Hematopoietic multipotent progenitor cell treated with erythropoietin and hydrocortisone succinate and interleukin-3 and kit ligand, for 4 days (in vitro differentiated cells): ENCODE measurements around the gene CCR7.

Experiments
- DNase-seq: peaks from one replicate; pipeline ENCODE4 v3.0.0-alpha.2; 2015

Gene CCR7

DNA sequence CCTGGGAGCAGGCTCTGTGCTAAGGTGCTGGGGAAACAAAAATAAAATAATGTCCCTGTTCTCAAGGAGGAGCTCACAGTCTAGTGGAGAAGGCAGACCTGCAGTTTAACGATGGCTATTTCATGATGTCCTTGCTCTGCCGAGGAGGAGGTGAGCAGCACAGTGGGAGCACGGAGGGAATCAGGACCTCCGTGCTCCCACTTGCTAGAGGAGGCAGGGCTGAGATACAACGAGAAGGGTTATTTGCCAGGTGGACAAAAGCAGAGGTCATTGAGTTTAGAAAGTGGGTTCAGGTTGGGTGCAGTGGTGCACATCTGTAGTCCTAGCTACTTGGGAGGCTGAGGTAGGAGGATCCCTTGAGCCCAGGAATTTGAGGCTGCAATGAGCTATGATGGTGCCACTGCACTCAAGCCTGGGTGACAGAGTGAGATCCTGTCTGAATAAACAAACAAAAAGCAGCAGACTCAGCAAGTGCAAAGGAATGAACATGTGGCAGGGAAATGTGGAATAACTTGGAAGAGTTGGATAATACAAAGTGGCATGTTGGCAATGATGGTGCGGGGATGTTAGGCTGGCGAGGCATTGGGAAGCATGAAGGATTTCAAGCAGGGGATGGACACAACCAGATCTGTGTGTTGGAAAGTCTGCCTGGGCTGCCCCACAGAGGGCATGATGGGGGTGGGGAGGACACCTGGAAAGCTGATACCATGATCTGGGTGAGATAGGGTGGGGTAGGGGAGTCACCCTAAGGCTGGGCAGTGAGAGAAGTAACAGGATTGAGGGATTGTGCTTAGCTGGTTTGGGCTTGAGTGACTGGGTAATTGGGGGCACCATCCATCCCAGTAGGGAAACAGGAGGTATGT lies 51.0 kb downstream of the CCR7 start:
- no peak for DNase-seq

DNA sequence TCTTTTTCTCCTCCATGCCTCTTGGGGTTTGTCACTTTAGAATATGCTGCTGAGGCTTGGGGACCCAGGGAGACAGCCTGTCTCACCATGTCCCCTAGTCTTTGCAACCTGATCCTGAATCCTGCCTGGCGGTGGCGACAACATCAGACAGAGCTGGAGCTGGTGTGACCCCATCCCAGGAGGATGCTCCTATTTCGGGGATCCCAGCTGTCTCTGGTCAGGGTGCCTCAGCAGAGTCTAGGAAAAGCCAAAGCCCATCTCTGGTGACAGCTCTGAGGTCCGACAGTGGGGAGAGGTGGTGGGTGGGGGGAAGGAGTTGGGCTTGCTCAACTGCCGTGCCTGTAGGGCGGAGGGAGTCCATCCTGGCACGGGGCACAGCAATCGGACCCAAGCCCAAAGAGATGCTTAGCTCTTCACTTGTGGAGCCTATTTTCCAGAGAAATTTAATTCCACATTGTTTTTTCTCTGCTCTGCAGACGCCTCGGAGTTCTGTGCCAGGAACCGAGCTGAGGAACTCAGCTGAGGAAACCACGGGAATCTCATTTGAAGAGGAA lies 53.5 kb downstream of the CCR7 start:
- no peak for DNase-seq

DNA sequence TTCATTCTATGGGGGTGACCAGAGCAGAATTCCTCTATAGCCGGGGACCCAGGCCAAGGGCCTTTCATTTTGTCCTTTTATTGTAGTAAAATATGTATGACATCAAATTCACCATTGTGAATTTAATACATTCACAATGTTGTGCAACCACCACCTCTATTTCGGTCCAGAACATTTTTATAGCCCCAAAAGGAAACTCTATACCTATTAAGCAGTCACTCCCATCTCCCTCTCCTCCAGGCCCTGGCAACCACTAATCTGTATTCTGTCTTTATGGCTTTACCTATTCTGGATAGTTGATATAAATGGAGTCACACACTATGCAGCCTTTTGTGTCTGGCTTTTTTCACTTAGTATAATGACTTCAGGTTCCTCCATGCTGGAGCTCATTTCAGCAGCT lies 54.1 kb downstream of the CCR7 start:
- DNase-seq, result no peak

DNA sequence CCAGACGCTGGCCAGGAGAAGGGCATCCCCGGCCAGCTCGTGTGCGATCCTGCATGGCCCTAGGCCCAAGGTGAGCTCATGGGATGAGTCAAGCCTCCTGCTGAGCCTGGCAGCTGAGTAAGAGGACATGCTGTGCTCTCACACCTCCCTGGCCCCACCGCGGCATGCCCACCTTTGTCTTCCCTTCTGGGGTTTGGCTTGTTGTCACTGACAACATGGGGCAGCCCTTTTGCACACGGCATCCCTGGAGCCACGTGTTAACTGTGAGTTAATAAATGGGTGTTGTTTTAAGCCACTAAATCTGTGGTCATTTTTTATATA lies 55.0 kb downstream of the CCR7 start:
- no peak for DNase-seq

DNA sequence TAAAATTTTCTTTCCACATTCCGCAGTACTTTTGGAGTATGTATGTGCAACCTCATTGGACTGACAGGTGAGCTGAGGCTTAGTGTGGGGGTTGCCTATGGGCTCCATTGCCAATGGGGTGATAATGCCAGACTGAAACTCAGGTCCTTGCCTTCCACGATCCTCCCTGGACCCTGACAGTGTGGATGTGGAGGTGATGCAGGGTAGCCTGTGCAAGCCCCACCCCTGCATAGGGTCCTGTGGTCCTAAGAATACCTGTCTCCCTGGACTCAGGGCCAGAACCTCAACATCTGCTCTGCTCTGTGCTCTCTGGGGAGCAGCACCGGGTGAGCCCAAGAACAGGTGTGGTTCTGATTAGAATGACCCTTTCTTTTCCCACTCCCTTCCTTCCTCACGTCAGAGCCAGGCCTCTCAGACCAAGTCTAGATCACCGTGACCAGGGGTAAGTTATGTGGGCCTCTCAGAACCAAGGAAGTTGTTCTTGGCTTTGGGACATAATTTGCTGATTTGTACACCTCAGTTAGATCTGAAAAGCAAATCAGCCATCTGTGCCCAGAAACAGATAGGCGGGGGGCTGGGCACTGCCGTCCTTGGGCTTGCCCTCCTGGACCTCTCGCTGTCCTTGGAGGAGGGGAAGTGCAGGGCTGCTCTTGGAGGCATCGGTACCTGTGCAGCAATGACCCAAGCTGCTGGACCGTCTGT lies 55.5 kb downstream of the CCR7 start:
- no peak for DNase-seq

DNA sequence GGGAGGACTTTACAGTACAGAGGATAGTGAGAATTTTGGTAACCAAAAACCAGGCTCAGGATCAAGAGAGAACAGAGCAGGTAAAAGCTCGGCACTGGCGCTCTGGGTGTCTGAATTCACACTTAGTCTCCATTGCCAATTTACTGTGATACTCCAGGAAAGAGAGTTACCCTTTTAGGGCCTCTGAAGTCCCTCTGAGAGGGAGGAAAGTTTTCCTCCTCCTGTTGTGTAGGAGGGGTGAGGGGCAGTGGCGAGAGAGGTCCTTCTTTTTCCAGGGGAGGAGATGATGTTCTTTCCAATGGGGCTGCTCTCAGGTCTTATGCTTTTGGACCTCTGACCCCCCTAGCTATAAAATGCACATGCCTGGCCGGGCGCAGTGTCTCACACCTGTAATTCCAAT lies 58.5 kb downstream of the CCR7 start:
- no peak for DNase-seq
